Astrocyte of the cerebellum (primary cell): ENCODE results near the gene PDIA3.
"Not testable (repeated sequence)": the region's sequence is repeated elsewhere in the genome, so short reads cannot be mapped to it uniquely, and the experiment has no call there.

Experiments used
- DNase-seq: peaks from one replicate; pipeline ENCODE4 v3.0.0-alpha.2; 2011; ENCODE audit warnings: low read depth
- H3K4me3 ChIP-seq: 2 replicates; pipeline ENCODE4 v1.5.1; 2011; ENCODE audit warnings: mild to moderate bottlenecking, low read depth, low read length, moderate library complexity
- in situ Hi-C: cut with HindIII; loops from 2 replicates; pipeline ENCODE4 v1.10.0; 2017; ENCODE audit warnings: low sequenced_read_pairs
- TF ChIP-seq, protein P1 (sequence below): IDR thresholded peaks from 2 replicates; pipeline ENCODE4 v1.5.1; 2012; ENCODE audit warnings: low read length, low read depth, moderate library complexity, mild to moderate bottlenecking; ENCODE audit errors: missing control alignments

Gene PDIA3

GRCh38 chr15:43800286-43801141 lies 54.3 kb downstream of the PDIA3 start, which contains the start of gene HYPK:
Gene HYPK, plus strand, starts transcription at chr15:43800599. Its CDS starts 24 bp downstream, at chr15:43800623.
- H3K4me3 ChIP-seq, result peak within 1 kb of the TSS; percentile 99
- TF ChIP-seq, protein P1, sequence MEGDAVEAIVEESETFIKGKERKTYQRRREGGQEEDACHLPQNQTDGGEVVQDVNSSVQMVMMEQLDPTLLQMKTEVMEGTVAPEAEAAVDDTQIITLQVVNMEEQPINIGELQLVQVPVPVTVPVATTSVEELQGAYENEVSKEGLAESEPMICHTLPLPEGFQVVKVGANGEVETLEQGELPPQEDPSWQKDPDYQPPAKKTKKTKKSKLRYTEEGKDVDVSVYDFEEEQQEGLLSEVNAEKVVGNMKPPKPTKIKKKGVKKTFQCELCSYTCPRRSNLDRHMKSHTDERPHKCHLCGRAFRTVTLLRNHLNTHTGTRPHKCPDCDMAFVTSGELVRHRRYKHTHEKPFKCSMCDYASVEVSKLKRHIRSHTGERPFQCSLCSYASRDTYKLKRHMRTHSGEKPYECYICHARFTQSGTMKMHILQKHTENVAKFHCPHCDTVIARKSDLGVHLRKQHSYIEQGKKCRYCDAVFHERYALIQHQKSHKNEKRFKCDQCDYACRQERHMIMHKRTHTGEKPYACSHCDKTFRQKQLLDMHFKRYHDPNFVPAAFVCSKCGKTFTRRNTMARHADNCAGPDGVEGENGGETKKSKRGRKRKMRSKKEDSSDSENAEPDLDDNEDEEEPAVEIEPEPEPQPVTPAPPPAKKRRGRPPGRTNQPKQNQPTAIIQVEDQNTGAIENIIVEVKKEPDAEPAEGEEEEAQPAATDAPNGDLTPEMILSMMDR, result no peak
- peak; percentile 65 for DNase-seq
- in situ Hi-C loops, result no loop called here

DNA sequence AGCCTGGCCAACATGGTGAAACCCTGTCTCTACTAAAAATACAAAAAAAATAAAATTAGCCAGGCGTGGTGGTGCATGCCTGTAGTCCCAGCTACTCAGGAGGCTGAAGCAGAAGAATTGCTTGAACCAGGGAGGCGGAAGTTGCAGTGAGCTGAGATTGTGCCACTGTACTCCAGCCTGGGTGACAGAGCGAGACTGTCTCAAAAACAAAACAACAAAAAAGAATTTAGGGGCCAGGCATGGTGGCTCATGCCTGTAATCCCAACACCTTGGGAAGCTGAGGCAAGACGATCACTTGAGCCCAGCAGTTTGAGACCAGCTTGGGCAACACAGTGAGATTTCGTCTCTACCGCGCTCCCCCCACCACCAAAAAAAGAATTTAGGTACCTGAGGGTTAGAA lies 56.4 kb downstream of the PDIA3 start:
- DNase-seq, H3K4me3 ChIP-seq, in situ Hi-C loops: not testable (repeated sequence)

DNA sequence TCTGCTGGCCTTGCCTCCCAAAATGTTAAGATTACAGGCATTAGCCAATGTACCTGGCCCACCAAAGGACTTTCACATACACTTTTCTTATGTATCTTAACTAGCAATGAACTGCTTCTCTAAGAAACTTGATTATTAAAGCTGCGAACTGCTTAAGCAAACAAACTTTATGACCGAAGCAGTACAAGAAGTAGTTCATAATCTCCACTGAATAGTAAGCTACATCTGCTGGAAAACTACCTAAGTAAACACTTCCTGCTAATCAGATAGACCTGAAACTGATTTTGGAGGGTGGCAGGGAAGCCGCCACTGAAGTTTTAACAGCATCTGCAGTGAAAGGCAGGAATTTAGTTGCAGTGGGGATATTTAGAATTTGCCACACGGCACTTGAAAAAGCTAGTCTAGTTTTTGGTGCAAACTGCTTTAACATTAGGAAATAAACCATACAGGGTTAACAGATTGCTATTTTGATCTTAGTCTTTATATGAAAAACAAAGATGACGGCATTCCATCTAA lies 62.3 kb downstream of the PDIA3 start:
- H3K4me3 ChIP-seq, result no peak overlapping the region
- in situ Hi-C loops, result no loop called here
- no peak for DNase-seq
- TF ChIP-seq, protein P1, result no peak

GRCh38 chr15:43808960-43809678 lies 62.9 kb downstream of the PDIA3 start:
- no peak overlapping the region for H3K4me3 ChIP-seq

GRCh38 chr15:43815064-43815463 lies 68.8 kb downstream of the PDIA3 start:
- DNase-seq, H3K4me3 ChIP-seq, in situ Hi-C loops: not testable (repeated sequence)

More at GRCh38 chr15:43808960-43809678, 62.9 kb downstream of the PDIA3 start:
- no peak for DNase-seq
- in situ Hi-C loops, result no loop called here
- TF ChIP-seq, protein P1, result no peak

GRCh38 chr15:43821505-43821904 lies 75.3 kb downstream of the PDIA3 start:
- DNase-seq, result no peak
- in situ Hi-C loops, result no loop called here
- TF ChIP-seq, protein P1, result no peak
- no peak overlapping the region for H3K4me3 ChIP-seq
